GM13977 (cell line): Measurements from ENCODE around the gene LARP7.
"Not testable (repeated sequence)": the region's sequence is repeated elsewhere in the genome, so short reads cannot be mapped to it uniquely, and the experiment has no call there.

Experiments used
- DNase-seq: peaks from one replicate; pipeline ENCODE4 v3.0.0; 2012; ENCODE audit warnings: low spot score
- in situ Hi-C: fragments of 300-500 bp; cut with MboI; formaldehyde crosslinking; loops from one replicate; pipeline ENCODE4 v1.12.0; 2022; ENCODE audit warnings: low sequenced_read_pairs, low pct_unique_long_range_greater_than_20kb, mixed read lengths, inconsistent platforms; ENCODE audit not compliant: unreplicated experiment
- TF ChIP-seq, protein P1 (sequence below): IDR thresholded peaks from 2 replicates; pipeline ENCODE4 v1.5.1; 2012; ENCODE audit warnings: mild to moderate bottlenecking, control low read depth; ENCODE audit not compliant: insufficient read depth; ENCODE audit errors: extremely low read depth, missing control alignments

Gene LARP7

DNA sequence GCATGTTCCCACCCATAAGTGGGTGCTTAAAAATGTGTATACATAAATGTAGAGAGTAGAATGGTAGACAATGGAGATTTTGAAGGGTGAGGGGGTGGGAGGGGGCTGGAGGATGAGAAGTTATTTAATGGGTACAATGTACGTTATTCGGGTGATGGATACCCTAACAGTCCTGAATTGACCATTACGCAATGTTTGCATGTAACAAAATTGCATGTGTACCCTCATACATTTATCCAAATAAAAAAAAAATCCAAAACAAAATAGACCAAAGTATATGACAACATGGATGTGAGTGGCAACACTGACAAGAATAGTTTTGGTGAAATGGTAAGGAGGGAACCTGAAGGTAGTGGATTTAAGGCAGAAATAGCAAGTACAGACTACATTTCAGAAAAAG, 63.7 kb downstream of the LARP7 start:
- in situ Hi-C loops: no loop called here
- DNase-seq: no peak
- TF ChIP-seq, protein P1, sequence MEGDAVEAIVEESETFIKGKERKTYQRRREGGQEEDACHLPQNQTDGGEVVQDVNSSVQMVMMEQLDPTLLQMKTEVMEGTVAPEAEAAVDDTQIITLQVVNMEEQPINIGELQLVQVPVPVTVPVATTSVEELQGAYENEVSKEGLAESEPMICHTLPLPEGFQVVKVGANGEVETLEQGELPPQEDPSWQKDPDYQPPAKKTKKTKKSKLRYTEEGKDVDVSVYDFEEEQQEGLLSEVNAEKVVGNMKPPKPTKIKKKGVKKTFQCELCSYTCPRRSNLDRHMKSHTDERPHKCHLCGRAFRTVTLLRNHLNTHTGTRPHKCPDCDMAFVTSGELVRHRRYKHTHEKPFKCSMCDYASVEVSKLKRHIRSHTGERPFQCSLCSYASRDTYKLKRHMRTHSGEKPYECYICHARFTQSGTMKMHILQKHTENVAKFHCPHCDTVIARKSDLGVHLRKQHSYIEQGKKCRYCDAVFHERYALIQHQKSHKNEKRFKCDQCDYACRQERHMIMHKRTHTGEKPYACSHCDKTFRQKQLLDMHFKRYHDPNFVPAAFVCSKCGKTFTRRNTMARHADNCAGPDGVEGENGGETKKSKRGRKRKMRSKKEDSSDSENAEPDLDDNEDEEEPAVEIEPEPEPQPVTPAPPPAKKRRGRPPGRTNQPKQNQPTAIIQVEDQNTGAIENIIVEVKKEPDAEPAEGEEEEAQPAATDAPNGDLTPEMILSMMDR: no peak

DNA sequence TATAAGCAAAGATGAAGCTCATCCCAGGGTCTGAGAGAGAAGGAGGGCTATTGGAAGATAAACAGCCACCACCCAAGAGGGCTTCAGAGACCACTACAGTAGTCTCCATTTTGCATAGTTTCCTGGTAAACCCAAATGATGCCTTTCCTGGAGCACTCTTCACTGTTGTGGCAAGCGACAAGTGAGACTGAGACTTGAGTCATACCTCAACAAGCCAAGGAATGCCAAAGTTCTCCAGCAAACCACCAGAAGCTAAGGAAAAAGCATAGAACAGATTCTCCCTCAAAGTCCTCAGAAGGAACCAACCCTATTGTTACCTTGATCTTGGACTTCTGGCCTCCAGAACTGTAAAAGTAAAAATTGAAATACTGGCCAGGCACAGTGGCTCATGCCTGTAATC, 65.9 kb downstream of the LARP7 start:
- TF ChIP-seq, protein P1: no peak
- DNase-seq: no peak
- in situ Hi-C loops: no loop called here

DNA sequence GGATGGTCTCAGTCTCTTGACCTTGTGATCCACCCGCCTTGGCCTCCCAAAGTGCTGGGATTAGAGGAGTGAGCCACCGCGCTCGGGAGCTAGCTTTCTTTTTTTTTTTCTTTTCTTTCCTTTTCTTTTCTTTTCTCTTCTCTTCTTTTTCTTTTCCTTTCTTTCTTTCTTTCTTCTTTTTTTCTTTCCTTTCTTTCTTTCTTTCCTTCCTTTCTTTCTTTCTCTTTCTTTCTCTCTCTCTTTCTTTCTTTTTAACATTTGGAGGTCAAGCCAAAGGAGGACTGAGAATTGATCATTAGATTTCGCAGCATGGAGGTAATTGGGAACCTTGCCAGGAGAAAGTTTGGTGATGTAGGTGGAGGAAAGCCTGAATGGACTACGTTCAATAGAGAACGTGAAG, 67.4 kb downstream of the LARP7 start:
- in situ Hi-C loops: no loop called here
- TF ChIP-seq, protein P1: no peak
- no peak for DNase-seq

DNA sequence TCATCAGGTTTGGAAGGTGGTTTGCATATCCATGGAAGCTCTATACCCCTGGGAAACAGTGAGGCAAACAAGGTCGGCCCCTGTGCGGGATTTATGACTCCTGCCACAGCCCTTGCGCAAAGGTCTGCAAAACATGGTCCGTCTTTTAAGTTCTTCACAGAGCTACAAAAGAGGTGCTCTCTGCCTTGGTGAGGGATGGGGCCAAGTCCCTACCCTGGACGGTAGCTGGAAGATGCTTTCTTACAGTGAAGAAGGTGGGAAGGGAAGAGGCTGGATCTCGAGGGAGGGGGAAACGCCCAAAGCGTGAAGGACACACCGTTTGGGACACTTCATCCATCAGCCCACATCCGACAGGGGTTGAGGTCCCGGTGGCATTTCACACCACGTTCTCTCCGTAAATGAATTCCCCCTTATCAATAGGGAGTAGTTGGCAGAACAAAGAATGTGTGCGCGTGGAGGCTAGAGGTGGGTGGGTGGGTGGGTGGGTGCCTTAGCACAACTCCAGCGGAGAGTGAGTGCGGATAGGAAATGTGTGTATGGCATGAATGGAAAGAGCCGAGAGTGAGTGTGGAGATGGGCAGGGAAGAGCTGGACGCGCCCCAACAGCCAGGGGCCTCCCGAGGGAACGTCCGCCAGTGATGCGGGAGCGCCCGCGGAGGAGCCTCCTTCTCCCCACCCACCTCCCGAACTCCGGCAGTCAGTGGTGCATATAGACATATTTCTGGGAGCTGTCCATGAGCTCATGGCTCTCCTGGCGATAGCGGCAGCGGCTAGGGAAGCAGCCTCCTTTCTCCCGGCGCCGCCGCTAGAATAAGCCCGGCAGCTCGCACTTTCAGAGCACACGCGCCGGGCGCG, 68.3 kb downstream of the LARP7 start:
- TF ChIP-seq, protein P1: no peak
- in situ Hi-C loops: no loop called here
- peak; percentile 42 for DNase-seq

DNA sequence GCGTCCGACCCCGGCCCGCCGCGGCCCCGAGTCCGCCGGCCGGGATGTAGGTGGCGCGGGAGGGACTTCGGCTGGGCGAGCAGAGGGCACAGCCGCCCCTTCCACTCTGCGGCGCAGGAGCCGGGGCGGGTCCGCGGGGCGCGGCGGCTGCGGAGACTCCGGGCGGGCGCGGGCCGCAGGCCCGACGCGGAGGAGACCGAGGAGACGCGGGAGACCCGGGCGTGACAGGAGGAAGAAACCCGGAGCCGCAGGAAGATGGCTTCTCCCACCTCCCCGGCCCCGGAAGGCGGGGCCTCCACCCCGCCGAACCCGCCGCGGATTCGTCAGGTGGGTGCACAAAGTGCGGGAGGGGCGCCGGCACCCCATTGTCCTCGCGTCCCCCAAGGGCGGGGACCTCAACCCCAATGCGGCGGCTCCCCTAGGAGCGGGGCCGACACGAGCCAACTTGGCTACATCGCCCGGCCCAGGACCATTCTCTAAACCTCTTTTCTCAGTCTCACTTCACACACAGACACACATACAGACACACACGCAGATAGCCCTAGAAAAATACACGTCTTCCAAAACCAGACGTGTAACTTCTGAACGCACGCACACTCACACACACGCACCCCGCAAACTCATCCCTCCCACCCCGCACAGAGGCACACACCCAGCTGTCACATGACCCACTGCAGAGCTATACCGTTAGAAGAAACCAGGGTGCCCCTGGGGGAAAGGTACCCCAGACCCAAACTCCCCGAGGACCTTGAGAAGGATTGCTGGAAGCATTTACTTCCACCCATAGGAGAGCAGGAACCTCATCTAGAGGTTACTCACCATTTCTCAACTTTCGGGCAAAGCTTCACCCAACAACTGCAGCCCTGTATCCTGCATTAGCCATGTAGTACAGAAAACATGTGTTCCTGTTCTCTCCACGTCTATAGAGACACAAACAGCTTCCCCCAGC, 69.2 kb downstream of the LARP7 start:
- DNase-seq: peak; percentile 50
- in situ Hi-C loops: not testable (repeated sequence)

DNA sequence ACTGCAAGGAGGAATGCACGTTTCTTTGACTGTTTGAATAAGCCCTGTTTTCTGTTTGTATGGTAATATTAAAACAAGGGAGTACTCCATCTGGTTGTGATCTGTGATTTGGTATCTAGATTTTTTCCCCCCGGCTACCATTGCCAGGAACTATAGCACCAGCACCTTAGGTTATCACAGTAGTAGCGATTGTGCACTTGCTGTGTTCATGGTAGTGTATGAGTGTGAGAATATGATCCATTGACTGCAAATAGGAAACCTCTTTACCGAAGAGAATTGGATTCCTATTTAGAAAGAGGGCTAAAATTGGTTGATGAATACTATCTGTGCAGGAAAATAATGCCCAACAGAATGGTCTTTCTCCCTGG, 69.9 kb downstream of the LARP7 start:
- in situ Hi-C loops: no loop called here
- TF ChIP-seq, protein P1: no peak

More for the DNA sequence above, 69.9 kb downstream of the LARP7 start:
- DNase-seq: no peak
